ENCODE results near the gene TNFSF8. TPM values are rescaled to one million over a fixed set of nuclear protein-coding genes. Genes with fewer than 3 reads are reported as not detected.

TNFSF8 gene
- total and polyA plus RNA-seq, 2 donors (not counting 3 experiments of a cell fraction or from before 2014, with no cell fraction given): not detected

DNA sequence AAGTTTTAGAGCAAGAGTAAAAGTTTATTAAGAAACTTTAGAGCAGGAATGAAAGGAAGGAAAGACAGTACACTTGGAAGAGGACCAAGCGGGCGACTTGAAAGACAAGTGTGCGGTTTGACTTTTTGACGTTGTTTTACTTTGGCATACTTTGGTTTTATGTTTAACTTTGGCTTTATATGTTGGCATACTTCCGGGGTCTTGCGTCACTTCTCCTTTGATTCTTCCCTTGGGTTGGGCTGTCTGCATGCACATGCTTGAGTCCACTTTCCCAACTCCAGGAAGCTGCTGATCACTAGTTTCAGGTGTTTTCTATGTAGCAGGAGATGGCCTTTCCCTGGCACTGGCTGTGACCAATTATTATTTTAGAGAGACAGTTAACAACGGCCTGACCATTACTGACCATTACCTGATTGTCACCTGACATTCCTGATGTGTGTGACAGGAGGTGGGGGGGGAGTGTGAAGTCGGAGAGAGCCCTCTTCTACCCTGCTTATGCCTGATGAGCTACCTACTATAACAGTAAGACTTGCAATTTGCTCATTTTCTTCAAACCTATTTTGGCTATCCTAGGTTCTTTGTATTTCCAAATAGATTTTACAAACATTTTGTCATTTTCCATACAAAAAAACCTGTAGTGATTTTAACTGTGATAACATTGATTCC is 45.5 kb downstream of the TNFSF8 start:
- Histone ChIP-seq H3K9me3 (replicated peaks; ENCODE audit: control insufficient read depth, insufficient read depth, low read length) (no peaks in the 10 kb centered on the region), H3K79me2 (ENCODE audit: control insufficient read depth, insufficient read depth, low read length) (no peaks in the 10 kb centered on the region), H3K27me3 (ENCODE audit: control insufficient read depth in 2 of 2, insufficient read depth in 2 of 2, low read length in 2 of 2) (no peaks in the 10 kb centered on the region), H4K20me1 (replicated peaks; ENCODE audit: control insufficient read depth, extremely low read depth, insufficient read depth, low read length) (no peaks in the 10 kb centered on the region), H2AFZ (ENCODE audit: low read depth, low read length) (no peak overlapping the region), H3K4me2 (ENCODE audit: insufficient read depth, low read length) (no peak overlapping the region), H3K36me3 (ENCODE audit: control insufficient read depth in 2 of 2, extremely low read depth in 1 of 2, insufficient read depth in 2 of 2, low read length in 2 of 2) (no peaks in the 10 kb centered on the region), H3K4me3 (replicated peaks in 1 of 3; ENCODE audit: insufficient read depth in 1 of 3, low read depth in 1 of 3, low read length in 3 of 3) (no peak overlapping the region), H3K27ac (ENCODE audit: insufficient read depth, low read depth, low read length) (no peak overlapping the region), H3K9ac (replicated peaks; ENCODE audit: extremely low read depth, insufficient read depth, low read length) (no peak overlapping the region), H3K4me1 (ENCODE audit: control insufficient read depth, extremely low read depth, insufficient read depth, low read length) (peaks cover 9% of the 10 kb centered on the region), H3K9me1 (replicated peaks; ENCODE audit: control insufficient read depth, extremely low read depth, insufficient read depth, low read length) (no peaks in the 10 kb centered on the region)
- dilution Hi-C loops (cut with MboI; ENCODE audit: extremely low pct_ligation_motif_present, low sequenced_read_pairs) (no loop called here), intact Hi-C loops (cut with micrococcal nuclease) (no loop called here)
- FAIRE-seq: no peak
- no peak for DNase-seq (ENCODE audit: low read depth, low spot score)
- TF ChIP-seq POLR2A (IDR thresholded peaks at IDR 0.05; ENCODE audit: low read depth, low read length) (no peak), GATA2 (IDR thresholded peaks at IDR 0.05; ENCODE audit: insufficient read depth, insufficient read length, low read depth, low read length) (no peak), CTCF (IDR thresholded peaks at IDR 0.05; ENCODE audit: extremely low read depth in 1 of 2, insufficient read depth in 1 of 2, low read depth in 1 of 2, low read length in 2 of 2) (no peak), POLR2AphosphoS5 (IDR thresholded peaks at IDR 0.05; ENCODE audit: insufficient read depth, low read depth, low read length) (no peak), EZH2 (IDR thresholded peaks at IDR 0.05; ENCODE audit: borderline replicate concordance, low read depth, low read length, severe bottlenecking) (no peak), JUN (IDR thresholded peaks at IDR 0.05; ENCODE audit: borderline replicate concordance, insufficient read depth, insufficient read length, low read depth) (no peak), FOS (IDR thresholded peaks at IDR 0.05; ENCODE audit: borderline replicate concordance, insufficient read depth, low read length) (no peak), MYC (IDR thresholded peaks at IDR 0.05; ENCODE audit: low read depth, low read length) (no peak)
- TF ChIP-seq, protein P1, sequence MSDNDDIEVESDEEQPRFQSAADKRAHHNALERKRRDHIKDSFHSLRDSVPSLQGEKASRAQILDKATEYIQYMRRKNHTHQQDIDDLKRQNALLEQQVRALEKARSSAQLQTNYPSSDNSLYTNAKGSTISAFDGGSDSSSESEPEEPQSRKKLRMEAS (IDR thresholded peaks at IDR 0.05; ENCODE audit: insufficient read depth, insufficient read length): no peak
- POLR2A ChIA-PET: no interaction called here
- BruUV-seq (replicated peaks): no TSS peak
- CTCF ChIA-PET: no interaction called here
